NCI-H128 (cell line): ENCODE measurements around the gene CCDC182.

ENCODE experiments used
- DNase-seq: peaks from one replicate; lab custom pipeline; 2025; ENCODE audit not compliant: unreplicated experiment; lab: John Stamatoyannopoulos, UW

CCDC182 gene

GRCh38 chr17:57745242-57745641 is at the start of gene CCDC182:
TSS of gene CCDC182 (minus strand) at chr17:57745299. CDS start at chr17:57745272, 27 bp downstream.
- no peak for DNase-seq

- DNase-seq: no peak
Observed at GRCh38 chr17:57794841-57795240, 49.7 kb upstream of the CCDC182 start.

GRCh38 chr17:57788725-57789124 is 43.6 kb upstream of the CCDC182 start:
- DNase-seq: no peak

- DNase-seq: no peak
Observed at GRCh38 chr17:57785022-57785421, 39.9 kb upstream of the CCDC182 start.

GRCh38 chr17:57784226-57784895 is 39.3 kb upstream of the CCDC182 start:
- DNase-seq: no peak

GRCh38 chr17:57783338-57783742 is 38.2 kb upstream of the CCDC182 start:
- peak; percentile 17 for DNase-seq

- no peak for DNase-seq
Observed at GRCh38 chr17:57782647-57783337, 37.7 kb upstream of the CCDC182 start.

GRCh38 chr17:57782062-57782490 is 37.0 kb upstream of the CCDC182 start:
- no peak for DNase-seq

GRCh38 chr17:57781386-57782061 is 36.4 kb upstream of the CCDC182 start:
- no peak for DNase-seq

- DNase-seq: no peak
Observed at GRCh38 chr17:57779706-57780105, 34.6 kb upstream of the CCDC182 start.

- no peak for DNase-seq
Observed at GRCh38 chr17:57778306-57778705, 33.2 kb upstream of the CCDC182 start.

- no peak for DNase-seq
Observed at GRCh38 chr17:57776366-57776765, 31.3 kb upstream of the CCDC182 start.

- no peak for DNase-seq
Observed at GRCh38 chr17:57774872-57775271, 29.8 kb upstream of the CCDC182 start.

- no peak for DNase-seq
Observed at GRCh38 chr17:57773557-57773956, 28.5 kb upstream of the CCDC182 start.

GRCh38 chr17:57772774-57773173 is 27.7 kb upstream of the CCDC182 start:
- DNase-seq: no peak

GRCh38 chr17:57767561-57767960 is 22.5 kb upstream of the CCDC182 start:
- no peak for DNase-seq

- DNase-seq: no peak
Observed at GRCh38 chr17:57766318-57766943, 21.3 kb upstream of the CCDC182 start.

GRCh38 chr17:57762452-57763395 is 17.6 kb upstream of the CCDC182 start:
- no peak for DNase-seq

GRCh38 chr17:57761887-57762286 is 16.8 kb upstream of the CCDC182 start:
- no peak for DNase-seq

- no peak for DNase-seq
Observed at GRCh38 chr17:57760046-57760445, 14.9 kb upstream of the CCDC182 start.
